GM12878 (cell line): ENCODE data around the gene FAM9C. TPM values are rescaled to one million over a fixed set of nuclear protein-coding genes. Genes with fewer than 3 reads are reported as not detected.

Experiments
- BCL11A ChIP-seq: IDR thresholded peaks from 2 replicates; pipeline ENCODE4 v1.6.1; 2011; ENCODE audit warnings: low read depth, low read length
- SRF ChIP-seq, 2 experiments: IDR thresholded peaks; 2 replicates each; pipeline ENCODE4 v1.6.1; 2011; ENCODE audit warnings: low read depth in 2 of 2, low read length in 2 of 2, mild to moderate bottlenecking in 1 of 2, moderate library complexity in 1 of 2
- polyA plus RNA-seq, 11 experiments: library from polyadenylated mRNA; depleted of rRNA in 4 of 11; unstranded in 6 of 11; stranded (reverse) in 5 of 11; fragments of >200 nt; fragmentation: Nextera tagmentation in 4 of 11; fragmentation: Illumina TruSeq in 1 of 11; extraction: Ambion mirVana in 4 of 11; extraction: Trizol in 1 of 11; gene quantifications; 1 replicate in 1 of 11; 2 replicates in 10 of 11; pipeline versions ENCODE4 v1.2.1 to v1.2.3, GENCODE V29; 2011 to 2016; ENCODE audit warnings: inconsistent platforms in 2 of 11, missing spikeins in 2 of 11, low read depth in 1 of 11
- total RNA-seq, 4 experiments: library from RNA; depleted of rRNA in 3 of 4; stranded (reverse); fragments of >200 nt in 3 of 4; fragmentation: Illumina TruSeq in 1 of 4; extraction: Trizol in 1 of 4; gene quantifications; 2 replicates each; pipeline versions ENCODE4 v1.2.1 to v1.2.3, GENCODE V29; 2013 to 2021
- TF ChIP-seq, protein P1 (sequence below): fragments of 450-650 bp; formaldehyde crosslinking; IDR thresholded peaks from 2 replicates; pipeline ENCODE4 v1.4.0; 2020; ENCODE audit warnings: mild to moderate bottlenecking, moderate library complexity
- TF ChIP-seq, protein P2 (sequence below): fragments of 150-350 bp; IDR thresholded peaks from 2 replicates; pipeline ENCODE4 v1.6.1; 2016; ENCODE audit warnings: low read depth, low read length
- TF ChIP-seq, protein P3 (sequence below): IDR thresholded peaks from 2 replicates; pipeline ENCODE4 v1.6.1; 2011; ENCODE audit warnings: borderline replicate concordance, low read depth, mild to moderate bottlenecking, moderate library complexity, mixed read lengths, low read length; ENCODE audit not compliant: insufficient read depth; ENCODE audit errors: extremely low read length

FAM9C gene
- total and polyA plus RNA-seq, 10 of the 15 experiments (the other 5 are each of a cell fraction or from before 2014, with no cell fraction given) = 0.01 to 0.03 TPM; not detected in 8

DNA sequence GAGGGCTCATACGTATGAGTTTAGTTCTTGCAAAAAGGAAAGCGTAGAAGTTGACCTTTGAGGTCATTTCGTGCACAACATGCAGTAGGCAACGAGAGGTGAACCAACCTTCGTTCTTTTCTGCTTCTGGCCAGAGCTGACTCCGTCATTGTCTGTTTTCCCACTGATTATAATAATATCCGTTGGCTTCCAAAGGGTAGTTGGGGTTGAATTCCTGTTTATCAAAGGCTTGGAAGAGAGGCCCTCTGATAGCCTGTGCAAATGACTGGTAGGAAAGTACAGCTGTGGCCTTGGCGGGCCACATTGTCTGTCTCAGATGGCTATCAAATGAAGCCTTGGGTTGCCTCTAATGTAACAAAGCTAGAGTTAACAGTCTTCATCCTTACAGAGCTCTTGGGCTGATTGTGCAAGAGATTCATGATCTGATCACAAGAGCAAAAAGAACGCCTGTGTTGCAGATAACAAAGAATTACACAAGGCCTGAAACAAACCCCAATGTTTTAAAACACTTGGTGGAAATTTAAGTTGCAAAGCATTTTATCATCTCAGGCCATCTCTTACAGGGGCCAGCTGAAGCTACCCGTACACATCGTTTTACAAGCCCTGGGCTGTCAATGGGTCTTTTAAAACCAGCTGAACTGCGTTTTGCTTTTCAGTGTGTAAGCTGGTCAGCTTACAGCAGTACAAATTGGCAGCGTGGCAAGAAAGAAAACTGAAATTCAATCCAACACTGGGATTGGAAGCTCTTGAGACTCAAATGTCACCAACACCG, 46.1 kb upstream of the FAM9C start (continued):
- TF ChIP-seq, protein P1, sequence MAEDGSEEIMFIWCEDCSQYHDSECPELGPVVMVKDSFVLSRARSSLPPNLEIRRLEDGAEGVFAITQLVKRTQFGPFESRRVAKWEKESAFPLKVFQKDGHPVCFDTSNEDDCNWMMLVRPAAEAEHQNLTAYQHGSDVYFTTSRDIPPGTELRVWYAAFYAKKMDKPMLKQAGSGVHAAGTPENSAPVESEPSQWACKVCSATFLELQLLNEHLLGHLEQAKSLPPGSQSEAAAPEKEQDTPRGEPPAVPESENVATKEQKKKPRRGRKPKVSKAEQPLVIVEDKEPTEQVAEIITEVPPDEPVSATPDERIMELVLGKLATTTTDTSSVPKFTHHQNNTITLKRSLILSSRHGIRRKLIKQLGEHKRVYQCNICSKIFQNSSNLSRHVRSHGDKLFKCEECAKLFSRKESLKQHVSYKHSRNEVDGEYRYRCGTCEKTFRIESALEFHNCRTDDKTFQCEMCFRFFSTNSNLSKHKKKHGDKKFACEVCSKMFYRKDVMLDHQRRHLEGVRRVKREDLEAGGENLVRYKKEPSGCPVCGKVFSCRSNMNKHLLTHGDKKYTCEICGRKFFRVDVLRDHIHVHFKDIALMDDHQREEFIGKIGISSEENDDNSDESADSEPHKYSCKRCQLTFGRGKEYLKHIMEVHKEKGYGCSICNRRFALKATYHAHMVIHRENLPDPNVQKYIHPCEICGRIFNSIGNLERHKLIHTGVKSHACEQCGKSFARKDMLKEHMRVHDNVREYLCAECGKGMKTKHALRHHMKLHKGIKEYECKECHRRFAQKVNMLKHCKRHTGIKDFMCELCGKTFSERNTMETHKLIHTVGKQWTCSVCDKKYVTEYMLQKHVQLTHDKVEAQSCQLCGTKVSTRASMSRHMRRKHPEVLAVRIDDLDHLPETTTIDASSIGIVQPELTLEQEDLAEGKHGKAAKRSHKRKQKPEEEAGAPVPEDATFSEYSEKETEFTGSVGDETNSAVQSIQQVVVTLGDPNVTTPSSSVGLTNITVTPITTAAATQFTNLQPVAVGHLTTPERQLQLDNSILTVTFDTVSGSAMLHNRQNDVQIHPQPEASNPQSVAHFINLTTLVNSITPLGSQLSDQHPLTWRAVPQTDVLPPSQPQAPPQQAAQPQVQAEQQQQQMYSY (CRISPR knock-in tag) = 0 out of 2 replicates have a peak, but pooled peaks have one; percentile 48
- TF ChIP-seq SRF (IDR thresholded peaks at IDR 0.05; ENCODE audit: low read depth in 2 of 2, low read length in 2 of 2) (no peak), BCL11A (peak; percentile 32; the same call in 1 of the 2 replicates)
- TF ChIP-seq, protein P2, sequence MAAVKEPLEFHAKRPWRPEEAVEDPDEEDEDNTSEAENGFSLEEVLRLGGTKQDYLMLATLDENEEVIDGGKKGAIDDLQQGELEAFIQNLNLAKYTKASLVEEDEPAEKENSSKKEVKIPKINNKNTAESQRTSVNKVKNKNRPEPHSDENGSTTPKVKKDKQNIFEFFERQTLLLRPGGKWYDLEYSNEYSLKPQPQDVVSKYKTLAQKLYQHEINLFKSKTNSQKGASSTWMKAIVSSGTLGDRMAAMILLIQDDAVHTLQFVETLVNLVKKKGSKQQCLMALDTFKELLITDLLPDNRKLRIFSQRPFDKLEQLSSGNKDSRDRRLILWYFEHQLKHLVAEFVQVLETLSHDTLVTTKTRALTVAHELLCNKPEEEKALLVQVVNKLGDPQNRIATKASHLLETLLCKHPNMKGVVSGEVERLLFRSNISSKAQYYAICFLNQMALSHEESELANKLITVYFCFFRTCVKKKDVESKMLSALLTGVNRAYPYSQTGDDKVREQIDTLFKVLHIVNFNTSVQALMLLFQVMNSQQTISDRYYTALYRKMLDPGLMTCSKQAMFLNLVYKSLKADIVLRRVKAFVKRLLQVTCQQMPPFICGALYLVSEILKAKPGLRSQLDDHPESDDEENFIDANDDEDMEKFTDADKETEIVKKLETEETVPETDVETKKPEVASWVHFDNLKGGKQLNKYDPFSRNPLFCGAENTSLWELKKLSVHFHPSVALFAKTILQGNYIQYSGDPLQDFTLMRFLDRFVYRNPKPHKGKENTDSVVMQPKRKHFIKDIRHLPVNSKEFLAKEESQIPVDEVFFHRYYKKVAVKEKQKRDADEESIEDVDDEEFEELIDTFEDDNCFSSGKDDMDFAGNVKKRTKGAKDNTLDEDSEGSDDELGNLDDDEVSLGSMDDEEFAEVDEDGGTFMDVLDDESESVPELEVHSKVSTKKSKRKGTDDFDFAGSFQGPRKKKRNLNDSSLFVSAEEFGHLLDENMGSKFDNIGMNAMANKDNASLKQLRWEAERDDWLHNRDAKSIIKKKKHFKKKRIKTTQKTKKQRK = no peak
- TF ChIP-seq, protein P3, sequence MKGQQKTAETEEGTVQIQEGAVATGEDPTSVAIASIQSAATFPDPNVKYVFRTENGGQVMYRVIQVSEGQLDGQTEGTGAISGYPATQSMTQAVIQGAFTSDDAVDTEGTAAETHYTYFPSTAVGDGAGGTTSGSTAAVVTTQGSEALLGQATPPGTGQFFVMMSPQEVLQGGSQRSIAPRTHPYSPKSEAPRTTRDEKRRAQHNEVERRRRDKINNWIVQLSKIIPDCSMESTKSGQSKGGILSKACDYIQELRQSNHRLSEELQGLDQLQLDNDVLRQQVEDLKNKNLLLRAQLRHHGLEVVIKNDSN = no peak
